ENCODE data around the gene HCN2. TPM values are rescaled to one million over a fixed set of nuclear protein-coding genes. Genes with fewer than 3 reads are reported as not detected.

HCN2 gene
- total and polyA plus RNA-seq, 4 experiments from 2014 or later, result 2.5 to 2.9 TPM; not detected in 2

- H3K27ac ChIP-seq (ENCODE audit: low read depth, low read length), result no peak overlapping the region
- no peak for DNase-seq
- H3K27ac Mint-ChIP-seq, result peak overlapping the region in 1 of 7 donors; percentile 79
- no peaks in the 10 kb centered on the region for H3K9me3 ChIP-seq (ENCODE audit: control insufficient read depth in 1 of 2, low read length in 2 of 2)
- H3K36me3 ChIP-seq (ENCODE audit: insufficient read depth, low read length), result no peaks in the 10 kb centered on the region
- H3K9me3 Mint-ChIP-seq, result no peaks in the 10 kb centered on the region
- POLR2A ChIA-PET (ENCODE audit: partially characterized antibody), result interaction anchor here (2.5 kb wide), 1 partner anchor 51 kb away, joined by 9 read pairs; the partner anchor contains the start of gene RNF126
- CTCF ChIA-PET (ENCODE audit: partially characterized antibody), result interaction anchor here (0.7 to 1.3 kb wide), 2 partner anchors 13 to 344 kb away, joined by 3 to 5 read pairs; no protein-coding TSS in a partner anchor
- peaks cover 9 to 41% (median 24%) of the 10 kb centered on the region in 4 donors for H3K4me1 Mint-ChIP-seq
- H3K4me1 ChIP-seq (ENCODE audit: insufficient read depth, low read length), result peaks cover 25% of the 10 kb centered on the region
- H3K4me3 ChIP-seq (ENCODE audit: low read length in 2 of 2), result no peak overlapping the region
- peak overlapping the region in 1 of 8 donors; percentile 4 for H3K4me3 Mint-ChIP-seq
- H3K27me3 Mint-ChIP-seq, result peaks cover 0 to 2% of the 10 kb centered on the region in 2 donors
- intact Hi-C loops (cut with micrococcal nuclease), result loop anchor here (5.0 kb wide), 1 partner anchor 81 kb away; the partner anchor contains the start of gene CDC34
- no peaks in the 10 kb centered on the region for H3K27me3 ChIP-seq (ENCODE audit: insufficient read depth, low read length)
- H3K36me3 Mint-ChIP-seq, result peaks cover 4 to 16% of the 10 kb centered on the region in 2 donors
These were observed 23.3 kb downstream of the HCN2 start for GRCh38 chr19:612941-613340.

- peaks cover 0 to 2% of the 10 kb centered on the region in 2 donors for H3K27me3 Mint-ChIP-seq
- no peak for DNase-seq
- Histone ChIP-seq H3K27ac (ENCODE audit: low read depth, low read length) (no peak overlapping the region), H3K9me3 (ENCODE audit: control insufficient read depth in 1 of 2, low read length in 2 of 2) (no peaks in the 10 kb centered on the region), H3K27me3 (ENCODE audit: insufficient read depth, low read length) (no peaks in the 10 kb centered on the region), H3K36me3 (ENCODE audit: insufficient read depth, low read length) (peaks cover 4% of the 10 kb centered on the region), H3K4me3 (ENCODE audit: low read length in 2 of 2) (no peak overlapping the region), H3K4me1 (ENCODE audit: insufficient read depth, low read length) (peaks cover 25% of the 10 kb centered on the region)
- H3K4me1 Mint-ChIP-seq, result peaks cover 9 to 41% (median 24%) of the 10 kb centered on the region in 4 donors
- POLR2A ChIA-PET (ENCODE audit: partially characterized antibody), result no interaction called here
- intact Hi-C loops (cut with micrococcal nuclease), result loop anchor here (5.0 kb wide), 1 partner anchor 82 kb away; the partner anchor contains the start of gene CDC34
- H3K27ac Mint-ChIP-seq, result no peak overlapping the region
- CTCF ChIA-PET (ENCODE audit: partially characterized antibody), result interaction anchor here (1.3 kb wide), 1 partner anchor 12 kb away, joined by 5 read pairs; no protein-coding TSS in a partner anchor
- peaks cover 11 to 20% of the 10 kb centered on the region in 2 donors for H3K36me3 Mint-ChIP-seq
- peak overlapping the region in 2 of 8 donors; percentile 35 to 45 for H3K4me3 Mint-ChIP-seq
- H3K9me3 Mint-ChIP-seq, result no peaks in the 10 kb centered on the region
These were observed 24.3 kb downstream of the HCN2 start for GRCh38 chr19:613732-614567.

DNA sequence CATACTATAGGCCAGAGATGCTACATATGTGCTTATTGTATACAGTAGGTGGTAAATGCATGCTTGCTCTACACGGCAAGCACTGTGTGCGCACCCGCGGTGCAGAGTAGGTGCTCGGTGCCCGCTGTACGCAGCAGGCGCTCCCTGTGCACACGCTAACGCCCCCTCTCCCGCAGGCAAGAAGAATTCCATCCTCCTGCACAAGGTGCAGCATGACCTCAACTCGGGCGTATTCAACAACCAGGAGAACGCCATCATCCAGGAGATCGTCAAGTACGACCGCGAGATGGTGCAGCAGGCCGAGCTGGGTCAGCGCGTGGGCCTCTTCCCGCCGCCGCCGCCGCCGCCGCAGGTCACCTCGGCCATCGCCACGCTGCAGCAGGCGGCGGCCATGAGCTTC lies 25.9 kb downstream of the HCN2 start:
- Histone ChIP-seq H3K27me3 (ENCODE audit: insufficient read depth, low read length) (no peaks in the 10 kb centered on the region), H3K4me3 (ENCODE audit: low read length in 2 of 2) (no peak overlapping the region), H3K9me3 (ENCODE audit: control insufficient read depth in 1 of 2, low read length in 2 of 2) (no peaks in the 10 kb centered on the region), H3K27ac (ENCODE audit: low read depth, low read length) (no peak overlapping the region), H3K4me1 (ENCODE audit: insufficient read depth, low read length) (peaks cover 13% of the 10 kb centered on the region), H3K36me3 (ENCODE audit: insufficient read depth, low read length) (peaks cover 8% of the 10 kb centered on the region)
- ChIA-PET POLR2A (ENCODE audit: partially characterized antibody) (interaction anchor here (1.6 kb wide), 1 partner anchor 10 kb away, joined by 4 read pairs; no protein-coding TSS in a partner anchor), CTCF (ENCODE audit: partially characterized antibody) (no interaction called here)
- H3K27me3 Mint-ChIP-seq, result peaks cover 0 to 2% of the 10 kb centered on the region in 2 donors
- H3K36me3 Mint-ChIP-seq, result peaks cover 11 to 28% of the 10 kb centered on the region in 2 donors
- H3K4me3 Mint-ChIP-seq, result peak overlapping the region in 6 of 8 donors; percentile 32 to 77 (median 64)
- H3K4me1 Mint-ChIP-seq, result peaks cover 7 to 30% (median 20%) of the 10 kb centered on the region in 4 donors
- no peaks in the 10 kb centered on the region for H3K9me3 Mint-ChIP-seq
- intact Hi-C loops (cut with micrococcal nuclease), result no loop called here
- peak overlapping the region in 2 of 7 donors; percentile 17 to 42 for H3K27ac Mint-ChIP-seq
- no peak for DNase-seq

DNA sequence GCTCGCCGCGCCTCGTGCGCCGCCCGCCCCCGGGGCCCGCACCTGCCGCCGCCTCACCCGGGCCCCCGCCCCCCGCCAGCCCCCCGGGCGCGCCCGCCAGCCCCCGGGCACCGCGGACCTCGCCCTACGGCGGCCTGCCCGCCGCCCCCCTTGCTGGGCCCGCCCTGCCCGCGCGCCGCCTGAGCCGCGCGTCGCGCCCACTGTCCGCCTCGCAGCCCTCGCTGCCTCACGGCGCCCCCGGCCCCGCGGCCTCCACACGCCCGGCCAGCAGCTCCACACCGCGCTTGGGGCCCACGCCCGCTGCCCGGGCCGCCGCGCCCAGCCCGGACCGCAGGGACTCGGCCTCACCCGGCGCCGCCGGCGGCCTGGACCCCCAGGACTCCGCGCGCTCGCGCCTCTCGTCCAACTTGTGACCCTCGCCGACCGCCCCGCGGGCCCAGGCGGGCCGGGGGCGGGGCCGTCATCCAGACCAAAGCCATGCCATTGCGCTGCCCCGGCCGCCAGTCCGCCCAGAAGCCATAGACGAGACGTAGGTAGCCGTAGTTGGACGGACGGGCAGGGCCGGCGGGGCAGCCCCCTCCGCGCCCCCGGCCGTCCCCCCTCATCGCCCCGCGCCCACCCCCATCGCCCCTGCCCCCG lies 26.5 kb downstream of the HCN2 start:
- no peak for DNase-seq
- CTCF ChIA-PET (ENCODE audit: partially characterized antibody), result no interaction called here
- POLR2A ChIA-PET (ENCODE audit: partially characterized antibody), result interaction anchor here (1.2 to 1.6 kb wide), 2 partner anchors 10 to 15 kb away, joined by 3 to 4 read pairs; no protein-coding TSS in a partner anchor
- Histone ChIP-seq H3K36me3 (ENCODE audit: insufficient read depth, low read length) (peaks cover 8% of the 10 kb centered on the region), H3K4me1 (ENCODE audit: insufficient read depth, low read length) (peaks cover 10% of the 10 kb centered on the region), H3K27me3 (ENCODE audit: insufficient read depth, low read length) (no peaks in the 10 kb centered on the region), H3K4me3 (ENCODE audit: low read length in 2 of 2) (no peak overlapping the region), H3K27ac (ENCODE audit: low read depth, low read length) (no peak overlapping the region), H3K9me3 (ENCODE audit: control insufficient read depth in 1 of 2, low read length in 2 of 2) (no peaks in the 10 kb centered on the region)
- Mint-ChIP-seq H3K27me3 (peaks cover 0 to 2% of the 10 kb centered on the region in 2 donors), H3K27ac (no peak overlapping the region), H3K4me1 (peaks cover 4 to 24% (median 17%) of the 10 kb centered on the region in 4 donors), H3K36me3 (peaks cover 11 to 26% of the 10 kb centered on the region in 2 donors), H3K4me3 (no peak overlapping the region), H3K9me3 (no peaks in the 10 kb centered on the region)
- intact Hi-C loops (cut with micrococcal nuclease), result no loop called here

- Mint-ChIP-seq H3K4me1 (peaks cover 4 to 18% (median 11%) of the 10 kb centered on the region in 4 donors), H3K9me3 (no peaks in the 10 kb centered on the region), H3K27ac (no peak overlapping the region), H3K4me3 (no peak overlapping the region), H3K36me3 (peaks cover 11 to 23% of the 10 kb centered on the region in 2 donors), H3K27me3 (peaks cover 0 to 2% of the 10 kb centered on the region in 2 donors)
- Histone ChIP-seq H3K9me3 (ENCODE audit: control insufficient read depth in 1 of 2, low read length in 2 of 2) (no peaks in the 10 kb centered on the region), H3K27me3 (ENCODE audit: insufficient read depth, low read length) (no peaks in the 10 kb centered on the region), H3K36me3 (ENCODE audit: insufficient read depth, low read length) (peaks cover 8% of the 10 kb centered on the region), H3K27ac (ENCODE audit: low read depth, low read length) (no peak overlapping the region), H3K4me1 (ENCODE audit: insufficient read depth, low read length) (peaks cover 3% of the 10 kb centered on the region), H3K4me3 (ENCODE audit: low read length in 2 of 2) (no peak overlapping the region)
- CTCF ChIA-PET (ENCODE audit: partially characterized antibody), result no interaction called here
- POLR2A ChIA-PET (ENCODE audit: partially characterized antibody), result interaction anchor here (0.9 to 1.6 kb wide), 3 partner anchors 9 to 14 kb away, joined by 3 to 4 read pairs (median 3); no protein-coding TSS in a partner anchor
- no peak for DNase-seq
- intact Hi-C loops (cut with micrococcal nuclease), result no loop called here
These were observed 27.3 kb downstream of the HCN2 start for GRCh38 chr19:616747-617526.

- Histone ChIP-seq H3K27me3 (ENCODE audit: insufficient read depth, low read length) (no peaks in the 10 kb centered on the region), H3K9me3 (ENCODE audit: control insufficient read depth in 1 of 2, low read length in 2 of 2) (no peaks in the 10 kb centered on the region), H3K27ac (ENCODE audit: low read depth, low read length) (no peak overlapping the region), H3K36me3 (ENCODE audit: insufficient read depth, low read length) (peaks cover 8% of the 10 kb centered on the region), H3K4me1 (ENCODE audit: insufficient read depth, low read length) (no peaks in the 10 kb centered on the region), H3K4me3 (ENCODE audit: low read length in 2 of 2) (no peak overlapping the region)
- Mint-ChIP-seq H3K4me1 (peaks cover 2 to 14% (median 10%) of the 10 kb centered on the region in 4 donors), H3K36me3 (peaks cover 11 to 23% of the 10 kb centered on the region in 2 donors), H3K4me3 (no peak overlapping the region), H3K27me3 (peaks cover 0 to 2% of the 10 kb centered on the region in 2 donors), H3K27ac (no peak overlapping the region), H3K9me3 (no peaks in the 10 kb centered on the region)
- ChIA-PET POLR2A (ENCODE audit: partially characterized antibody) (interaction anchor here (0.9 kb wide), 1 partner anchor 10 kb away, joined by 3 read pairs; no protein-coding TSS in a partner anchor), CTCF (ENCODE audit: partially characterized antibody) (no interaction called here)
- intact Hi-C loops (cut with micrococcal nuclease), result no loop called here
- DNase-seq, result no peak
These were observed 28.0 kb downstream of the HCN2 start for GRCh38 chr19:617551-618246.
